C4-2B (cell line): ENCODE results near the gene SPARC.

Experiments
- ZFX ChIP-seq: fragments of 450-650 bp; IDR thresholded peaks from 2 replicates; pipeline ENCODE4 v1.6.1; 2017
- TF ChIP-seq, protein P1 (sequence below): fragments of 450-650 bp; conservative IDR thresholded peaks from 2 replicates; pipeline ENCODE4 v1.5.1; 2017; ENCODE audit warnings: mild to moderate bottlenecking

- TF ChIP-seq, protein P1, sequence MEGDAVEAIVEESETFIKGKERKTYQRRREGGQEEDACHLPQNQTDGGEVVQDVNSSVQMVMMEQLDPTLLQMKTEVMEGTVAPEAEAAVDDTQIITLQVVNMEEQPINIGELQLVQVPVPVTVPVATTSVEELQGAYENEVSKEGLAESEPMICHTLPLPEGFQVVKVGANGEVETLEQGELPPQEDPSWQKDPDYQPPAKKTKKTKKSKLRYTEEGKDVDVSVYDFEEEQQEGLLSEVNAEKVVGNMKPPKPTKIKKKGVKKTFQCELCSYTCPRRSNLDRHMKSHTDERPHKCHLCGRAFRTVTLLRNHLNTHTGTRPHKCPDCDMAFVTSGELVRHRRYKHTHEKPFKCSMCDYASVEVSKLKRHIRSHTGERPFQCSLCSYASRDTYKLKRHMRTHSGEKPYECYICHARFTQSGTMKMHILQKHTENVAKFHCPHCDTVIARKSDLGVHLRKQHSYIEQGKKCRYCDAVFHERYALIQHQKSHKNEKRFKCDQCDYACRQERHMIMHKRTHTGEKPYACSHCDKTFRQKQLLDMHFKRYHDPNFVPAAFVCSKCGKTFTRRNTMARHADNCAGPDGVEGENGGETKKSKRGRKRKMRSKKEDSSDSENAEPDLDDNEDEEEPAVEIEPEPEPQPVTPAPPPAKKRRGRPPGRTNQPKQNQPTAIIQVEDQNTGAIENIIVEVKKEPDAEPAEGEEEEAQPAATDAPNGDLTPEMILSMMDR = no peak
- no peak for TF ChIP-seq ZFX
Measured at GRCh38 chr5:151656311-151656710, 30.4 kb downstream of the SPARC start.
